ENCODE results near the gene TPGS1.

The TPGS1 gene

GRCh38 chr19:463483-464207 is 43.7 kb upstream of the TPGS1 start:
- H3K4me3 ChIP-seq (ENCODE audit: low read length), result no peak overlapping the region
- no peaks in the 10 kb centered on the region for H3K27me3 ChIP-seq (ENCODE audit: control insufficient read depth, low read length)
- H3K9me2 ChIP-seq (replicated peaks; ENCODE audit: control insufficient read depth, low read length), result no peaks in the 10 kb centered on the region
- H3K36me3 ChIP-seq (ENCODE audit: control insufficient read depth, low read length), result no peaks in the 10 kb centered on the region
- TF ChIP-seq CTCF (IDR thresholded peaks at IDR 0.05; ENCODE audit: low read depth, low read length, poor library complexity, severe bottlenecking) (no peak), EZH2phosphoT487 (IDR thresholded peaks at IDR 0.05; ENCODE audit: borderline replicate concordance, low read length) (no peak)
- no peaks in the 10 kb centered on the region for H4K20me1 ChIP-seq (ENCODE audit: control insufficient read depth, insufficient read depth, low read depth, low read length)
- peaks cover 15% of the 10 kb centered on the region; the same call in 1 of the 2 replicates for H3K9me3 ChIP-seq (ENCODE audit: control insufficient read depth, insufficient read depth, low read length)
- no peaks in the 10 kb centered on the region for H3K79me2 ChIP-seq (ENCODE audit: control insufficient read depth, low read length)
- no peak overlapping the region for H3K4me2 ChIP-seq (ENCODE audit: low read length)
- no peaks in the 10 kb centered on the region for H3F3A ChIP-seq (ENCODE audit: control insufficient read depth, insufficient read depth)
- H3K27ac ChIP-seq (ENCODE audit: low read depth, low read length), result no peak overlapping the region
- no peaks in the 10 kb centered on the region for H3K4me1 ChIP-seq (ENCODE audit: control insufficient read depth, low read length)

- Histone ChIP-seq H3K9me3 (ENCODE audit: control insufficient read depth, insufficient read depth, low read length) (peaks cover 13% of the 10 kb centered on the region; the same call in 1 of the 2 replicates), H3K36me3 (ENCODE audit: control insufficient read depth, low read length) (no peaks in the 10 kb centered on the region), H3K79me2 (ENCODE audit: control insufficient read depth, low read length) (no peaks in the 10 kb centered on the region), H3K4me1 (ENCODE audit: control insufficient read depth, low read length) (no peaks in the 10 kb centered on the region), H3K4me3 (ENCODE audit: low read length) (no peak overlapping the region), H3K4me2 (ENCODE audit: low read length) (no peak overlapping the region), H3K9me2 (replicated peaks; ENCODE audit: control insufficient read depth, low read length) (no peaks in the 10 kb centered on the region), H3K27me3 (ENCODE audit: control insufficient read depth, low read length) (no peaks in the 10 kb centered on the region), H3F3A (ENCODE audit: control insufficient read depth, insufficient read depth) (no peaks in the 10 kb centered on the region), H4K20me1 (ENCODE audit: control insufficient read depth, insufficient read depth, low read depth, low read length) (no peaks in the 10 kb centered on the region), H3K27ac (ENCODE audit: low read depth, low read length) (no peak overlapping the region)
- no peak for TF ChIP-seq CTCF (IDR thresholded peaks at IDR 0.05; ENCODE audit: low read depth, low read length, poor library complexity, severe bottlenecking)
These were observed 43.1 kb upstream of the TPGS1 start for GRCh38 chr19:464208-464545.

- Histone ChIP-seq H3K27ac (ENCODE audit: low read depth, low read length) (no peak overlapping the region), H3K4me3 (ENCODE audit: low read length) (no peak overlapping the region), H3K27me3 (ENCODE audit: control insufficient read depth, low read length) (no peaks in the 10 kb centered on the region), H4K20me1 (ENCODE audit: control insufficient read depth, insufficient read depth, low read depth, low read length) (no peaks in the 10 kb centered on the region), H3K4me2 (ENCODE audit: low read length) (no peak overlapping the region), H3K36me3 (ENCODE audit: control insufficient read depth, low read length) (no peaks in the 10 kb centered on the region), H3K9me3 (ENCODE audit: control insufficient read depth, insufficient read depth, low read length) (peaks cover 13% of the 10 kb centered on the region; the same call in 1 of the 2 replicates), H3K79me2 (ENCODE audit: control insufficient read depth, low read length) (no peaks in the 10 kb centered on the region), H3F3A (ENCODE audit: control insufficient read depth, insufficient read depth) (no peaks in the 10 kb centered on the region), H3K9me2 (replicated peaks; ENCODE audit: control insufficient read depth, low read length) (no peaks in the 10 kb centered on the region), H3K4me1 (ENCODE audit: control insufficient read depth, low read length) (no peaks in the 10 kb centered on the region)
- TF ChIP-seq CTCF (IDR thresholded peaks at IDR 0.05; ENCODE audit: low read depth, low read length, poor library complexity, severe bottlenecking) (no peak), EZH2phosphoT487 (IDR thresholded peaks at IDR 0.05; ENCODE audit: borderline replicate concordance, low read length) (no peak)
These were observed 42.1 kb upstream of the TPGS1 start for GRCh38 chr19:465056-465816.
